MM.1S (cell line): ENCODE results near the gene GFI1.

Experiments
- DNase-seq: peaks from one replicate; pipeline ENCODE4 v3.0.0-alpha.2; 2015
- H2AFZ ChIP-seq: fragments of 300-600 bp; sonication (generic); 2 replicates; pipeline ENCODE4 v1.6.0; 2016; ENCODE audit warnings: antibody characterized with exemption, low read length
- H3F3A ChIP-seq: fragments of 300-600 bp; sonication (generic); 2 replicates; pipeline ENCODE4 v1.6.1; 2016; ENCODE audit warnings: mild to moderate bottlenecking, antibody characterized with exemption, low read length, moderate library complexity, mixed read lengths; ENCODE audit not compliant: insufficient read depth
- H3K27ac ChIP-seq: fragments of 300-600 bp; sonication (generic); 2 replicates; pipeline ENCODE4 v1.5.1; 2016; ENCODE audit warnings: mild to moderate bottlenecking, low read length
- H3K27me3 ChIP-seq: fragments of 300-600 bp; sonication (generic); replicated peaks from 2 replicates; pipeline ENCODE4 v1.6.0; 2016; ENCODE audit warnings: low read length; ENCODE audit not compliant: insufficient read depth
- H3K36me3 ChIP-seq: fragments of 300-600 bp; sonication (generic); replicated peaks from 2 replicates; pipeline ENCODE4 v1.6.1; 2016; ENCODE audit warnings: mild to moderate bottlenecking, low read length, mixed read lengths; ENCODE audit not compliant: insufficient read depth
- H3K4me1 ChIP-seq: fragments of 300-600 bp; sonication (generic); 2 replicates; pipeline ENCODE4 v1.6.1; 2016; ENCODE audit warnings: low read length, mixed read lengths
- H3K4me2 ChIP-seq: fragments of 300-600 bp; sonication (generic); 2 replicates; pipeline ENCODE4 v1.6.0; 2016; ENCODE audit warnings: low read depth, low read length
- H3K4me3 ChIP-seq: fragments of 300-600 bp; sonication (generic); 2 replicates; pipeline ENCODE4 v1.5.1; 2016; ENCODE audit warnings: low read length, mixed read lengths
- H3K79me2 ChIP-seq: fragments of 300-600 bp; sonication (generic); 2 replicates; pipeline ENCODE4 v1.6.1; 2016; ENCODE audit warnings: mixed run types, low read length, mixed read lengths
- H3K9ac ChIP-seq: fragments of 300-600 bp; sonication (generic); 2 replicates; pipeline ENCODE4 v1.6.1; 2016; ENCODE audit warnings: low read length, mixed read lengths
- H3K9me2 ChIP-seq: fragments of 300-600 bp; sonication (generic); replicated peaks from 2 replicates; pipeline ENCODE4 v1.6.1; 2016; ENCODE audit warnings: mild to moderate bottlenecking, low read length, mixed read lengths; ENCODE audit not compliant: insufficient read depth
- H3K9me3 ChIP-seq: fragments of 300-600 bp; sonication (generic); replicated peaks from 2 replicates; pipeline ENCODE4 v1.6.1; 2016; ENCODE audit warnings: mild to moderate bottlenecking, low read length, mixed read lengths; ENCODE audit not compliant: insufficient read depth
- H4K20me1 ChIP-seq: fragments of 300-600 bp; sonication (generic); 2 replicates; pipeline ENCODE4 v1.6.1; 2016; ENCODE audit warnings: mild to moderate bottlenecking, low read length, moderate library complexity, mixed read lengths; ENCODE audit not compliant: insufficient read depth
- CTCF ChIP-seq: fragments of 300-600 bp; sonication (generic); IDR thresholded peaks from 2 replicates; pipeline ENCODE4 v1.5.1; 2016; ENCODE audit warnings: antibody characterized with exemption, low read length, mixed read lengths
- EZH2 ChIP-seq: fragments of 300-600 bp; sonication (generic); optimal IDR thresholded peaks from 2 replicates; pipeline ENCODE3; 2017; ENCODE audit warnings: low read depth, mild to moderate bottlenecking, antibody characterized with exemption, low read length, mixed read lengths
- EZH2phosphoT487 ChIP-seq: fragments of 300-600 bp; sonication (generic); IDR thresholded peaks from 2 replicates; pipeline ENCODE4 v1.6.1; 2018; ENCODE audit warnings: antibody characterized with exemption, low read length

The GFI1 gene

GRCh38 chr1:92519043-92519442, 32.3 kb upstream of the GFI1 start:
- Histone ChIP-seq H4K20me1 (no peaks in the 10 kb centered on the region), H3K36me3 (no peaks in the 10 kb centered on the region), H3K9me3 (no peaks in the 10 kb centered on the region), H3K4me3 (no peak overlapping the region), H2AFZ (no peak overlapping the region), H3F3A (no peaks in the 10 kb centered on the region), H3K27ac (no peak overlapping the region), H3K4me2 (no peak overlapping the region), H3K79me2 (no peaks in the 10 kb centered on the region), H3K9ac (no peak overlapping the region), H3K27me3 (no peaks in the 10 kb centered on the region), H3K9me2 (no peaks in the 10 kb centered on the region), H3K4me1 (no peaks in the 10 kb centered on the region)
- no peak for DNase-seq
- TF ChIP-seq EZH2, result no peak

GRCh38 chr1:92516574-92516973, 29.8 kb upstream of the GFI1 start:
- Histone ChIP-seq H3K9me3 (no peaks in the 10 kb centered on the region), H3K9me2 (no peaks in the 10 kb centered on the region), H3K4me1 (peaks cover 9% of the 10 kb centered on the region), H4K20me1 (no peaks in the 10 kb centered on the region), H3F3A (peaks cover 9% of the 10 kb centered on the region), H2AFZ (no peak overlapping the region), H3K27ac (no peak overlapping the region), H3K79me2 (no peaks in the 10 kb centered on the region), H3K9ac (no peak overlapping the region), H3K4me3 (no peak overlapping the region), H3K36me3 (no peaks in the 10 kb centered on the region), H3K4me2 (no peak overlapping the region), H3K27me3 (no peaks in the 10 kb centered on the region)
- no peak for DNase-seq
- no peak for TF ChIP-seq CTCF
- TF ChIP-seq EZH2, result no peak
- TF ChIP-seq EZH2phosphoT487, result no peak

- no peak overlapping the region for H3K9ac ChIP-seq
- H3K4me1 ChIP-seq, result peaks cover 13% of the 10 kb centered on the region
- H3K27me3 ChIP-seq, result no peaks in the 10 kb centered on the region
- H4K20me1 ChIP-seq, result no peaks in the 10 kb centered on the region
- H2AFZ ChIP-seq, result no peak overlapping the region
- H3K79me2 ChIP-seq, result no peaks in the 10 kb centered on the region
- no peak overlapping the region for H3K4me2 ChIP-seq
- H3K27ac ChIP-seq, result no peak overlapping the region
- no peak for DNase-seq
- H3F3A ChIP-seq, result peaks cover 12% of the 10 kb centered on the region
- H3K4me3 ChIP-seq, result no peak overlapping the region
- H3K9me3 ChIP-seq, result no peaks in the 10 kb centered on the region
- TF ChIP-seq CTCF, result no peak
- TF ChIP-seq EZH2, result no peak
- TF ChIP-seq EZH2phosphoT487, result no peak
- no peaks in the 10 kb centered on the region for H3K9me2 ChIP-seq
- no peaks in the 10 kb centered on the region for H3K36me3 ChIP-seq
Observed at GRCh38 chr1:92515796-92516201, 29.1 kb upstream of the GFI1 start.

GRCh38 chr1:92511541-92511940, 24.8 kb upstream of the GFI1 start:
- H3K9me3 ChIP-seq, result no peaks in the 10 kb centered on the region
- H3K27me3 ChIP-seq, result no peaks in the 10 kb centered on the region
- H3K9me2 ChIP-seq, result no peaks in the 10 kb centered on the region
- H3K4me1 ChIP-seq, result peaks cover 13% of the 10 kb centered on the region
- no peak for TF ChIP-seq EZH2phosphoT487
- TF ChIP-seq EZH2, result no peak
- no peak for TF ChIP-seq CTCF
- no peaks in the 10 kb centered on the region for H3K79me2 ChIP-seq
- H3K27ac ChIP-seq, result peak overlapping the region; percentile 68; the same call in 1 of the 2 replicates
- H2AFZ ChIP-seq, result peak overlapping the region; percentile 62
- H3K4me2 ChIP-seq, result peak overlapping the region; percentile 74
- peak overlapping the region; percentile 29; the same call in 1 of the 2 replicates for H3K9ac ChIP-seq
- DNase-seq, result peak; percentile 84
- peaks cover 12% of the 10 kb centered on the region for H3F3A ChIP-seq
- H3K36me3 ChIP-seq, result no peaks in the 10 kb centered on the region
- H3K4me3 ChIP-seq, result peak overlapping the region; percentile 46
- H4K20me1 ChIP-seq, result no peaks in the 10 kb centered on the region
